HEK293T (cell line): Measurements from ENCODE around the gene FLNB.

ENCODE experiments used
- BHLHE40 ChIP-seq: fragments of 450-650 bp; IDR thresholded peaks from 2 replicates; pipeline ENCODE4 v1.6.1; 2016; ENCODE audit warnings: mild to moderate bottlenecking, moderate library complexity, borderline replicate concordance
- ELF4 ChIP-seq: fragments of 450-650 bp; IDR thresholded peaks from 2 replicates; pipeline ENCODE4 v1.6.1; 2017; ENCODE audit warnings: antibody characterized with exemption
- FOXK2 ChIP-seq: fragments of 450-650 bp; IDR thresholded peaks from 2 replicates; pipeline ENCODE4 v1.6.1; 2016; ENCODE audit warnings: mild to moderate bottlenecking
- FOXM1 ChIP-seq: fragments of 450-650 bp; IDR thresholded peaks from 2 replicates; pipeline ENCODE4 v1.6.1; 2017; ENCODE audit warnings: mild to moderate bottlenecking, borderline replicate concordance
- HDGF ChIP-seq: fragments of 450-650 bp; IDR thresholded peaks from 2 replicates; pipeline ENCODE4 v1.6.1; 2017; ENCODE audit warnings: antibody characterized with exemption, borderline replicate concordance
- LEF1 ChIP-seq: fragments of 450-650 bp; IDR thresholded peaks from 2 replicates; pipeline ENCODE4 v1.6.1; 2017; ENCODE audit warnings: mild to moderate bottlenecking, borderline replicate concordance
- NFRKB ChIP-seq: fragments of 450-650 bp; IDR thresholded peaks from 2 replicates; pipeline ENCODE4 v1.6.1; 2016; ENCODE audit warnings: mild to moderate bottlenecking, moderate library complexity
- PKNOX1 ChIP-seq: fragments of 450-650 bp; IDR thresholded peaks from 2 replicates; pipeline ENCODE4 v1.6.1; 2016
- SP1 ChIP-seq: fragments of 450-650 bp; IDR thresholded peaks from 2 replicates; pipeline ENCODE4 v1.6.1; 2017
- SUZ12 ChIP-seq: fragments of 450-650 bp; IDR thresholded peaks from 2 replicates; pipeline ENCODE4 v1.6.1; 2016; ENCODE audit warnings: mild to moderate bottlenecking
- TARDBP ChIP-seq: fragments of 450-650 bp; IDR thresholded peaks from 2 replicates; pipeline ENCODE4 v1.6.1; 2016
- ZNF384 ChIP-seq: fragments of 450-650 bp; IDR thresholded peaks from 2 replicates; pipeline ENCODE4 v1.6.1; 2016

- TF ChIP-seq HDGF (no peak), LEF1 (no peak), ZNF384 (no peak), FOXK2 (no peak), PKNOX1 (no peak), TARDBP (no peak), SP1 (no peak), SUZ12 (no peak), BHLHE40 (no peak), ELF4 (no peak), NFRKB (no peak), FOXM1 (no peak)
Measured at GRCh38 chr3:58012302-58012701, 4.1 kb downstream of the FLNB start.
